Cardiac muscle cell (in vitro differentiated cells and primary cell): Measurements from ENCODE around the gene EPS15. TPM values are rescaled to one million over a fixed set of nuclear protein-coding genes. Genes with fewer than 3 reads are reported as not detected.
"Not testable (repeated sequence)": the region's sequence is repeated elsewhere in the genome, so short reads cannot be mapped to it uniquely, and the experiment has no call there.

ENCODE experiments used
- DNase-seq, 2 donors: peaks; one replicate each; pipeline versions ENCODE4 v3.0.0 to v3.0.0-alpha.2; 2010 to 2017; ENCODE audit warnings: low read depth in 1 of 2, low spot score in 1 of 2
- H3K27ac ChIP-seq: fragments of 200-600 bp; sonication (generic); 2 replicates; pipeline ENCODE4 v1.5.1; 2016
- H3K27me3 ChIP-seq: fragments of 200-600 bp; sonication (generic); 2 replicates; pipeline ENCODE4 v1.6.0; 2016; ENCODE audit warnings: control low read depth
- H3K36me3 ChIP-seq: fragments of 200-600 bp; sonication (generic); 2 replicates; pipeline ENCODE4 v1.5.1; 2016; ENCODE audit warnings: control low read depth
- H3K4me1 ChIP-seq: fragments of 200-600 bp; sonication (generic); 2 replicates; pipeline ENCODE4 v1.8.1; 2017; ENCODE audit warnings: low read depth, mild to moderate bottlenecking, mixed run types
- H3K4me3 ChIP-seq: fragments of 200-600 bp; sonication (generic); 2 replicates; pipeline ENCODE4 v1.5.1; 2016; ENCODE audit warnings: mild to moderate bottlenecking
- H3K9me3 ChIP-seq: fragments of 200-600 bp; sonication (generic); 2 replicates; pipeline ENCODE4 v1.5.1; 2017; ENCODE audit warnings: low read depth, mild to moderate bottlenecking, control low read depth
- CTCF ChIP-seq: IDR thresholded peaks from 2 replicates; pipeline ENCODE4 v1.5.1; 2012; ENCODE audit warnings: low read depth, mild to moderate bottlenecking, low read length
- polyA plus RNA-seq: library from polyadenylated mRNA; unstranded; fragments of >200 nt; fragmentation: Nextera tagmentation; extraction: Ambion mirVana; gene quantifications from 2 replicates; pipeline ENCODE4 v1.2.1, GENCODE V29; 2016
- total RNA-seq: library from RNA; depleted of rRNA; stranded (reverse); fragments of >200 nt; gene quantifications from 2 replicates; pipeline ENCODE4 v1.2.3, GENCODE V29; 2016

EPS15 gene
- total and polyA plus RNA-seq, 2 experiments from 2014 or later, result 34.1 to 110 TPM

DNA sequence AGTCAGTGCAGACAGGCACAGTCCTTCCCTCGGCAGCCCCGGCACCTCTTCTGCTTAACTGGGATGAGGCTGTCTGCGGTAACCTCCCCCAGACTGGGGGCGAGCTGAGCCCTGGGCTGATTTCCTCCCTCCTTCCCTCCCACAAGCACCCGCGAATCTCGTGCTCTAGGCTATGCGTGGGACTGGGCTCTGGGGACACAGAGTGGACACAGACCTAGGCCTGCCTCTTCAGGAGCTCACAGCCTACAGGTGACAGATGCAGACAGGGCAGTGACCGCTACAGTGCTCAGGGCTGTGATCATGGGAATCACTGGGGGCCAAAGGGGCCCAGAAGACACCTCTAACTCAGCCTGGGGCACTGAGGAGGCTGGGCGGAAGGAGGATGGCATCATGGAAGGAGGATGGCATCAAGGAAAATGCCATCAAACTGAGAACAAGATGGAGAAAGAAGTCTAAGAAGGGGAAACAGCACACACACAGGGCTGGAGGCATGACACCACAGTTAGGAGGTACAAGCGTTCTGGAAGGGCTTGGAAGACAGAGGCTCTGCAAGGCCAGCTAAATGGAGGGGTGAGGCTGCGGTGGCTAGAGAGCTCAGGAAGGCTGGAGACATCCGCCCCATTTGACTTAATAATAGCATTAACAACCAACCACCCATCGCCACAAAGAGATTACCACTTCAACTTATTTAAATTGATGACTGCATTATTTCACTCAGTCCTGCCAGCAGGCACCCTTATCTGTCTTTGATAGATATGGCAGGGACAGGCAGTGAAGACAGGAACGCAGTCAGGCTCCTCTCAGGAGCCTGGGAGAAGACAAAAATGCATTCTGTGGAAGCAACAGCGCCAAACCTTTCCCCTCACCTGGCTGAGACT is 192.9 kb downstream of the EPS15 start:
- DNase-seq, result peak in 1 of 2 donors; percentile 22
- H3K9me3 ChIP-seq, result no peaks in the 10 kb centered on the region
- H3K27me3 ChIP-seq, result no peaks in the 10 kb centered on the region
- peaks cover 10% of the 10 kb centered on the region for H3K4me1 ChIP-seq
- no peak overlapping the region for H3K4me3 ChIP-seq
- H3K36me3 ChIP-seq, result no peaks in the 10 kb centered on the region
- H3K27ac ChIP-seq, result peak overlapping the region; percentile 41
- TF ChIP-seq CTCF, result no peak

- no peak for DNase-seq
- no peaks in the 10 kb centered on the region for H3K9me3 ChIP-seq
- no peak overlapping the region for H3K4me3 ChIP-seq
- no peaks in the 10 kb centered on the region for H3K27me3 ChIP-seq
- no peaks in the 10 kb centered on the region for H3K36me3 ChIP-seq
- H3K4me1 ChIP-seq, result peaks cover 10% of the 10 kb centered on the region
- TF ChIP-seq CTCF, result no peak
- H3K27ac ChIP-seq, result no peak overlapping the region
Observed at GRCh38 chr1:51325391-51325790, 193.7 kb downstream of the EPS15 start.

DNA sequence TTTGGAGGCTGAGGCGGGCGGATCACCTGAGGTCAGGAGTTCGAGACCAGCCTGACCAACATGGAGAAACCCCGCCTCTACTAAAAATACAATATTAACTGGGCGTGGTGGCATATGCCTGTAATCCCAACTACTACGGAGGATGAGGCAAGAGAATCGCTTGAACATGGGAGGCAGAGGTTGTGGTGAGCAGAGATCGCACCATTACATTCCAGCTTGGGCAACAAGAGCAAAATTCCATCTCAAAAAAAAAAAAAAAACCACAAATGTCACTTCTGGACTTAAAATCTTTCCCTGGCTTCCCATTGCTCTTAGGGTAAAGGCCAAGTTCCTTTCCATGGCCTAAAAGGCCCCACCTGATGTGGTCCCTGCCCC is 194.1 kb downstream of the EPS15 start:
- H3K4me3 ChIP-seq, H3K27me3 ChIP-seq, H3K9me3 ChIP-seq, H3K36me3 ChIP-seq, H3K4me1 ChIP-seq, H3K27ac ChIP-seq: not testable (repeated sequence)
- DNase-seq, result peak in 1 of 2 donors; percentile 32

DNA sequence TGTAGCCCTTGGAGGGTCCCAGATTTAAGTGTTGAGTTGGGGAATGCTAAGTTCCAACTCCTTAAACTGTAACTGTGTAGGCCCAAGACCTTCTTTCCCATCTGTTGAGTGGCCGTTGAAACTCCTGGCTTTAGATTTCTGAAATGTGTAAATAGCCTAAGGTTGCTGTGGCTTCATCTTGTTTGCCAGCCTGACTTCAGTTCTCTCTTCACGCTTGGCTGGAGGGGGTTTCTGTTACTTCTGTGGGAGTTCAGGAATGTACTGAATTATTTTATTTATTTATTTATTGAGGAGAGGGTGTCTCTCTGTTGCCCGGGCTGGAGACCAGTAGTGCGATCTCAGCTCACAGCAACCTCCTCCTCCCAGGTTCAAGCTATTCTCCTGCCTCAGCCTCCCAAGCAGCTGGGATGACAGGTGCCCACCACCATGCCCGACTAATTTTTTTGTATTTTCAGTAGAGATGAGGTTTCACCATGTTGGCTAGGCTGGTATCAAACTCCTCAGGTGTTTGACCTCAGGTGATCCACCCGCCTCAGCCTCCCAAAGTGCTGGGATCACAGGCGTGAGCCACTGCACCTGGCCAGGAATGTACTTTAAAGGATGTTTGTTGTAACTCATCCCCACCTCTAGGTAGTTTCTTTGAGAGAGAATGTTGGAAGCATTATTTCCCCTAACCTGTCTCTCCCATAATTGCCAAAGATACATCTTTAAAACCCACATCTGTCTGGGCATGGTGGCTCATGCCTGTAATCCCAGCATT is 194.6 kb downstream of the EPS15 start:
- no peak overlapping the region for H3K4me3 ChIP-seq
- no peaks in the 10 kb centered on the region for H3K9me3 ChIP-seq
- H3K36me3 ChIP-seq, result no peaks in the 10 kb centered on the region
- peaks cover 10% of the 10 kb centered on the region for H3K4me1 ChIP-seq
- no peak overlapping the region for H3K27ac ChIP-seq
- H3K27me3 ChIP-seq, result no peaks in the 10 kb centered on the region
- DNase-seq, result no peak
- TF ChIP-seq CTCF, result no peak

- TF ChIP-seq CTCF, result no peak
- Histone ChIP-seq H3K36me3 (no peaks in the 10 kb centered on the region), H3K4me1 (peaks cover 10% of the 10 kb centered on the region), H3K27me3 (no peaks in the 10 kb centered on the region), H3K9me3 (no peaks in the 10 kb centered on the region), H3K27ac (no peak overlapping the region), H3K4me3 (no peak overlapping the region)
- no peak for DNase-seq
Observed at GRCh38 chr1:51323778-51324177, 195.3 kb downstream of the EPS15 start.
